Measurements from ENCODE around the gene PTH2. TPM values are rescaled to one million over a fixed set of nuclear protein-coding genes. Genes with fewer than 3 reads are reported as not detected.

Gene PTH2
- total and polyA plus RNA-seq, 9 donors: not detected

DNA sequence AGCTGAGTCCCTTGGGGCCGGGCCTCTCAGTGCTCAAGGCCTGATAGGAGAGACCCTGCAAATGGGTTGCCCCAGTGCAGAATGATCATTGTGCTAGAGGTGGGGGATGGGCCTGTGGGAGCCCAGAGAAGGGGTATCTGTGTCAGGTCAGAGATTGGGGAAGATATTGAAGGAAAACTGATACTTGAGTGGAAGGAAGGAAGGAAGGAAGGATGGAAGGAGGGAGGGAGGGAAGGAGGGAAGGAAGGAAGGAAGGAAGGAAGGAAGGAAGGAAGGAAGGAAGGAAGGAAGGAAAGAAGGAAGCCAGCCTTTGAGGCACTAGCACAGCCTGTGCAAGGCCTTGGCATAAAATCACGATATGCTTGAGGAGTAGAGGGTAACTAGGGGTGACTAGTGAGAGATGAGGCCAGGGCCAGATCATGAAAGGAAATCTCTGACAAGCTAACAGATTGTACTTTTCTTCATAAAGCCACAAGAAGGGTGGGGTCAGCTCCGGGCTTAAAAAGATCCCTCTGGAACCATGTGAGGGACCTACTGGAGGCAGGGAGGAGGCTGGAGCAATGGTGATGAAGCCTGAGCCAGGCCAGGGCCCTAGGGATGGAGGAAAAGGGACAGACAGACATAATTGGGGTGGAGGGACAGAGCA is 11.4 kb downstream of the PTH2 start:
- DNase-seq: no peak
- Histone ChIP-seq H3K36me3 (no peaks in the 10 kb centered on the region), H3K4me1 (ENCODE audit: insufficient read depth) (no peaks in the 10 kb centered on the region), H3K27ac (no peak overlapping the region), H3K9me3 (no peaks in the 10 kb centered on the region), H3K4me3 (no peak overlapping the region), H3K27me3 (no peaks in the 10 kb centered on the region)
- TF ChIP-seq EP300 (IDR thresholded peaks at IDR 0.05): no peak
- TF ChIP-seq POLR2A (IDR thresholded peaks at IDR 0.05): no peak
- TF ChIP-seq, protein P1, sequence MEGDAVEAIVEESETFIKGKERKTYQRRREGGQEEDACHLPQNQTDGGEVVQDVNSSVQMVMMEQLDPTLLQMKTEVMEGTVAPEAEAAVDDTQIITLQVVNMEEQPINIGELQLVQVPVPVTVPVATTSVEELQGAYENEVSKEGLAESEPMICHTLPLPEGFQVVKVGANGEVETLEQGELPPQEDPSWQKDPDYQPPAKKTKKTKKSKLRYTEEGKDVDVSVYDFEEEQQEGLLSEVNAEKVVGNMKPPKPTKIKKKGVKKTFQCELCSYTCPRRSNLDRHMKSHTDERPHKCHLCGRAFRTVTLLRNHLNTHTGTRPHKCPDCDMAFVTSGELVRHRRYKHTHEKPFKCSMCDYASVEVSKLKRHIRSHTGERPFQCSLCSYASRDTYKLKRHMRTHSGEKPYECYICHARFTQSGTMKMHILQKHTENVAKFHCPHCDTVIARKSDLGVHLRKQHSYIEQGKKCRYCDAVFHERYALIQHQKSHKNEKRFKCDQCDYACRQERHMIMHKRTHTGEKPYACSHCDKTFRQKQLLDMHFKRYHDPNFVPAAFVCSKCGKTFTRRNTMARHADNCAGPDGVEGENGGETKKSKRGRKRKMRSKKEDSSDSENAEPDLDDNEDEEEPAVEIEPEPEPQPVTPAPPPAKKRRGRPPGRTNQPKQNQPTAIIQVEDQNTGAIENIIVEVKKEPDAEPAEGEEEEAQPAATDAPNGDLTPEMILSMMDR (IDR thresholded peaks at IDR 0.05): no peak
- intact Hi-C loops (cut with DNase I): no loop called here
- 72 to 75% (median 72%) methylated on average over 3 of the region's 3 CpGs for WGBS, 3 donors

- no peak for DNase-seq
- Histone ChIP-seq H3K4me3 (no peak overlapping the region), H3K4me1 (ENCODE audit: insufficient read depth) (no peaks in the 10 kb centered on the region), H3K27me3 (no peaks in the 10 kb centered on the region), H3K27ac (no peak overlapping the region), H3K9me3 (no peaks in the 10 kb centered on the region), H3K36me3 (no peaks in the 10 kb centered on the region)
- TF ChIP-seq POLR2A (IDR thresholded peaks at IDR 0.05) (no peak), EP300 (IDR thresholded peaks at IDR 0.05) (no peak)
- TF ChIP-seq, protein P1 (IDR thresholded peaks at IDR 0.05): no peak
- intact Hi-C loops (cut with DNase I): no loop called here
- WGBS, 3 donors: 74 to 79% (median 79%) methylated on average over 5 of the region's 5 CpGs
Measured at GRCh38 chr19:49409441-49410029, 13.7 kb downstream of the PTH2 start.

DNA sequence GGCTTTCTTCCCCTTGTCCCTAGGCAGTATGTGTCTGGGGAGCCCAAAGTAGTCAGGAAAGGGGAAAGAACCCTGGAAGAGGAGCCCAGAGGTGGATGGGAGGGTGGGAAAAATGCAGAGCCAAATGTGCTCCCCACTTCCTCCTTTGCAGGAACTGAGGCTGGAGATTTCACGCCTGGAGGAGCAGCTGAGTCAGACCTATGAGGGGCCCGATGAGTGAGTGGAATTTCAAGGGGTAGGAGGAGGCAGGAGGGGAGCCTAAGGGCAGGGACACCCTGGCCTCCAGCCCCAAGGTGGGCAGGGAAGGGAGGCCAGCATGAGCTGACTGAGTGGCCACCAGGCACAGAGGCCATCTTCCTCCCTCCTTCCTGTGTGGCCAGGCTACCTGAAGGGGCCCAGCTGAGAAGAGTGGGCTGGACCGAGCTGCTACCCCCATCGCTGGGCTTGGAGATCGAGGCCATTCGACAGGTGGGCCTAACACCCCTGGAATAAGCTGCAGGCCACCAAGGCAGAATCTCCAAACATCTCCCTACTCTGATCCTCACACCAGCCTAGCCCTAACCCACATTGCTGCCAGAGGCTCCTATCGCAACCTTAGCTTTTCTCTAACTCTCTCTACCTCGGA is 14.3 kb downstream of the PTH2 start:
- no peak overlapping the region for H3K27ac ChIP-seq
- H3K27me3 ChIP-seq: no peaks in the 10 kb centered on the region
- H3K4me1 ChIP-seq (ENCODE audit: insufficient read depth): no peaks in the 10 kb centered on the region
- intact Hi-C loops (cut with DNase I): no loop called here
- TF ChIP-seq, protein P1 (IDR thresholded peaks at IDR 0.05): no peak
- TF ChIP-seq EP300 (IDR thresholded peaks at IDR 0.05) (no peak), POLR2A (IDR thresholded peaks at IDR 0.05) (no peak)
- no peak overlapping the region for H3K4me3 ChIP-seq
- DNase-seq: no peak
- H3K36me3 ChIP-seq: no peaks in the 10 kb centered on the region
- no peaks in the 10 kb centered on the region for H3K9me3 ChIP-seq
- WGBS, 3 donors: 76 to 81% (median 78%) methylated on average over 8 of the region's 8 CpGs

DNA sequence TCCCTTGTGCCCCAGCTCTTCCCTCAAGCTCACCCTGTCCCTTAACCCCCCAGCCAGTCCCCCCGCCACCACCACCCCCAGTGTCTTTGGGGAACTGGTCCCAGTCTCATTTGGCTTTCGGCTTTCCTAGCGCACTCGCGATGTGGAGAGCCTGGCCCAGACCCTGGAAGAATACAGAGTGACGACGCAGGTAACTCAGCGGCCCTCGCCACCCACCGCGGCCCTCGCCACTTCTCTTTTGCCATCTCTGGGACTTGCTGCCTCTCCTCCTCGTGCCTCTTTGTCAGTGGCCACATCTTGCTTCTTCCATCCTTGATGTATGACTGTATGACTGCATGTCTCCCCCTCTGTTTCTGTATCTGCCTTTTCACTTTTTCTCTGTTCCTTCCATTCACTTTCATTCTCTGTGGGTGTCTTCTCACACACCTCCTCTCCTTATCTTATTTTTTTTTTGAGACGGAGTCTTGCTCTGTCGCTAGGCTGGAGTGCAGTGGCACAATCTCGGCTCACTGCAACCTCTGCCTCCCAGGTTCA is 15.7 kb downstream of the PTH2 start:
- no peak for DNase-seq
- intact Hi-C loops (cut with DNase I): no loop called here
- Histone ChIP-seq H3K27ac (no peak overlapping the region), H3K9me3 (no peaks in the 10 kb centered on the region), H3K4me1 (ENCODE audit: insufficient read depth) (no peaks in the 10 kb centered on the region), H3K36me3 (no peaks in the 10 kb centered on the region), H3K27me3 (no peaks in the 10 kb centered on the region), H3K4me3 (no peak overlapping the region)
- TF ChIP-seq POLR2A (IDR thresholded peaks at IDR 0.05): no peak
- TF ChIP-seq, protein P1 (IDR thresholded peaks at IDR 0.05): no peak
- no peak for TF ChIP-seq EP300 (IDR thresholded peaks at IDR 0.05)
- 83 to 85% (median 84%) methylated on average over 16 of the region's 16 CpGs for WGBS, 3 donors
